HG03159 (cell line): Measurements from ENCODE around the gene HOOK1.
A peak's percentile ranks its signal among the peaks of the same experiment; 100 is the strongest.
"Not testable (repeated sequence)": the region's sequence is repeated elsewhere in the genome, so short reads cannot be mapped to it uniquely, and the experiment has no call there.

Experiments used
- ATAC-seq: cut with Tn5 transposase; IDR thresholded peaks from one replicate; pipeline ENCODE4 v1.9.1; 2021; ENCODE audit warnings: mild to moderate bottlenecking, moderate library complexity; ENCODE audit not compliant: unreplicated experiment

Gene HOOK1

DNA sequence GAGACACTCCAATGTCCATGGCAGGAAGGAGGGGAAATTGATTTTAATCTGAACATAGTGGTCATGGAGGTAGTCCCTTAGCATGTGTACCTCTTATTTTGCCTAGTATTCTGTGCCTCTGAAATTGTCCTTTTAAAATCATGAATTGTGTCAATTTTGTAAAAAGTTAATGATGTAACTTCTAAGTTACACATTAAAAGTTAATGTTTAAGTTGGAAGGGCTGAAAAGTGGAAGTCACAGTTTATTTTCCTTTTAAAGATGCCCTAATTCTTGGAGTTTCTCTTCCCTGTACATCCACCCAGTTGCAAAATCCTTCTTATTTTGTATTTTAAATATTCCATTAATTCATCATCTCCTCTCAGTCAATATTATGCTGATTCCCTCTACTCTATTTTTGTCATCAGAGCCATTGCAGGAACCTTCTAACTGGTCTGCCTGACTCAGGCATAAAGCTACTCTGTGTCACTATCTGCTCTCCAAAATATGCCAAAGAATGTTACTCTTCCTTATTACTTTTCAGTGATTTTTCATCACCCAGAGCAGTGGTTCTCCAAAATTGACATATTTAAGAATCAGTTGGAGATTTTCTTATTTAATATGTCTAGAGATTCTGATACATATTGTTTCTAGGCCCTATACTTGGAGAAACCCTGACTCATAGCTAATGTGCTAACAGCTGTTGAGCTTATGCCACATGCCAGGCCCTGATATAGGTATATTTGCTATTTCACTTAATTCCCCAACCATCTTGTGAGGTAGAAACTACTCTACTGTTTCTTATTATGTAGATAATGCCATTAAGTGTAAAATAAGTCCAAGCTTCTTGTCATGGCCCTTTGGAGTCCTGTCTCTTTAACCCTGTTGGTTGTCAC lies 5.1 kb downstream of the HOOK1 start:
- ATAC-seq, result peak; percentile 57

DNA sequence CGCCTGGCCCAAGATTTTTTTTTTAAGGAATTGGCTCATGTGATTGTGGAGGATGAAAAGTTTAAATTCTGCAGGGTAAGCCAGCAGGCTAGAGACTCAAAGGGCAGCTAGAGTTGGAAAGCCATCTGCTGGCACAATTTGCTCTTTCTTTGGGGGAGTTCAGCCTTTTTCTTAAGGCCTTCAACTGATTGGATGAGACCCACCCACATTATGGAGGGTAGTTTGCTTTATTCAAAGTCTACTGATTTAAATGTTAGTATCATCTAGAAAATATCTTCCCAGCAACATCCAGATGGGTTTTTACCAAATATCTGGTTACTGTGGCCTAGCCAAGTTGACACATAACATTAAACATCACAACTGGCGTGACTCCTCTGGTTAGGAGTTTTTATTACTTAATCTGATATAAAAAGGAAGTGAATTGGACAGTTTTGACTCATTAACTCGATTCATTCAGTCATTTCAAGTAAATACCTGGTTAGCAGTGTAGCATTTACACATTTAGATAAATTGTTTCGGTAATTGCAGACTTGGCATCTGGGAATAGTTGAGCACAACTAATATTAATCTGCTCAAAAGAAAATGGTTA lies 12.4 kb downstream of the HOOK1 start:
- no peak for ATAC-seq

DNA sequence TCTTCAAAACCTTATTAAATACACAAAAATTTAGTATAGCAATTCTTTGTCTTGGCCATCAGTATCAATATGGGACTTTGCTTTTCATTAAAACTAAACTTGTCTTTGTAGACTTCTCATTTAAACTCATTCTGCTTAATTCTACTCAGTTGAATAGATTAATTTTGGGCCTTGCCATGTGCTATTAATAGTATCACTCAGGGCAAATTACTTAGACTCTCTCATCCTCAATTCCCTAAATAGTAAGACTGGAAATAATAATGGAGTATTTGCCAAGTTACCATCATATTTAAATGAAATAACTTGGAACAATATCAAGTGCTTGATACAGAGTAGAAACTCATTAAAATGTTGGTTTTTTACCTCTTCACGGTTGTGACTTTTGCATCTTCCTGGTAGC lies 13.4 kb downstream of the HOOK1 start:
- ATAC-seq, result no peak

DNA sequence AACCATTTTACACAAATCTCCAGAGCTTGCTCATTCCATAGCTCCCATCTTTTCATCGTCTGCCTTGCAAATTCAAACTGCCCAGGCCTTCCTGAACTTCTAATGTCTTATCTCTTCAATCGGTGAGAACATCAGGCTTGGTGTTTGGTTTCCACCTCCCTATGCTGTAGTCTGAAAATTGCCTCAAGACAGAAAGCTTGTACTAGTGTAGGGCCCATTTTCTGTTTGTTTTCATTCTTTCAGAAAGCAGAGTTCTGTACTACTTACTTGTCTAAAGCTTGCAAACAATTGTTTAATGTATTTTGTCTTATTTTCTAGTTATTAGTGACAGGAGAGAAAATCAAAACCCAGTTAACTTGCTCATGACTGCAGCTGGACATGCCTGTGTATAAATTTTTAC lies 16.8 kb downstream of the HOOK1 start:
- no peak for ATAC-seq

DNA sequence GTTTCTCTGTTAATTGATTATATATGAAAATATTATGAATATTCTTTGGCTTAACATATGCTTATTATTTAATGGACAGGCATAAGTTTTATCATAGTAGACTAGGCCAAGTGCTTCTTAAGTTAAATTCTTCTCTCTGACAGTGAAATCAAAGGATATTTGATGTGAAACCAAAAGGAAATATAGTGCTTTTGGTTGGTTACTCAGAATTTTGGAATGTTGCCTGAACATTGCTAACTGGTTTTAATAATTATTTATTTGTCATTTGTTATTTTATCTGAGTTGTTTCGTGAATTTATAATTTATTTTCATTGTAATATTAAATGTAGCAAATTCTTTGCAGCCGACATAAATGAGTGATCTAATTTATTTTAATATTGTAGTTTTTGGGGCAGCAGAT lies 18.3 kb downstream of the HOOK1 start:
- ATAC-seq, result no peak

DNA sequence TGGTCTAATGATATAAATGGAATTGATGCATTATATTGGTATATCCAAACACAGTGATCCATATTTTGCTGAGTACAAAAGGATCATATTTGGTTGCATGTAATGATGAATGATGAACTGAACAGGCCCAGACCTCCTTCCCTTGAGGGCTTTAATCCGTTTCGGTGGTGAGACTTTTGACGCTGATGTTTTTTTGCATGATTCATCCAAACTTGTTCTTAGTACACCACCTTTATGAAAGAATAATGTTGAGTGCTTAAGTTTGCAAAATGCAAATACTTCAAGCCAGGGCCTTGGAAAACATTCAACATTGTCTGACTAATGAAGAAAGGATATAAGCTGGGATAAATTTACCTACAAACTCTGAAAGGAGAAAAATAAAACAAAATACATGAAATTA lies 19.2 kb downstream of the HOOK1 start:
- no peak for ATAC-seq

DNA sequence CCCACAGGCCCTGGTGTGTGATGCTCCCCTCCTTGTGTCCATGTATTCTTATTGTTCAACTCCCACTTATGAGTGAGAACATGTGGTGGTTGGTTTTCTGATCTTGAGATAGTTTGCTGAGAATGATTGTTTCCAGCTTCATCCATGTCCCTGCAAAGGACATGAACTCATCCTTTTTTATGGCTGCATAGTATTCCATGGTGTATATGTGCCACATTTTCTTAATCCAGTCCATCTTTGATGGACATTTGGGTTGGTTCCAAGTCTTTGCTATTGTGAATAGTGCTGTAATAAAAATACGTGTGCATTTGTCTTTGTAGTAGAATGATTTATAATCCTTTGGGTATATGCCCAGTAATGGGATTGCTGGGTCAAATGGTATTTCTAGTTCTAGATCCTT lies 23.1 kb downstream of the HOOK1 start:
- ATAC-seq, result not testable (repeated sequence)

DNA sequence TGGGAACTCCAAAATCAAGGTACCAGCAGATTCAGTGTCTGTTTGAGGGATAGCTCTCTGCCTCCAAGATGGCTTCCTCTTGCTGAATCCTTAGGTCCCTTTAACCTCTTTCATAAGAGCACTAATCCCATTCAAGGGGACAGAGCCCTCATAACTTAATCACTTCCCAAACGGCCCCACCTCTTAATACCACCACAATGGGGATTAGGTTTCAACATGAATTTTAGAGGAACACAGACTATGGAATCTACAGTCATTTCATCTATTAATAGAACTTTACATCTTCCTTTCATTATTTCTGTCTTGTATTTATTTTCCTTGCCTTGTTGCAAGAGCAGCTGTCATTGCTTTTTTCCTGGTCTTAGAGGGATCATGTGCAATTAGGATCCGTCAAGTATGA lies 30.3 kb downstream of the HOOK1 start:
- no peak for ATAC-seq

DNA sequence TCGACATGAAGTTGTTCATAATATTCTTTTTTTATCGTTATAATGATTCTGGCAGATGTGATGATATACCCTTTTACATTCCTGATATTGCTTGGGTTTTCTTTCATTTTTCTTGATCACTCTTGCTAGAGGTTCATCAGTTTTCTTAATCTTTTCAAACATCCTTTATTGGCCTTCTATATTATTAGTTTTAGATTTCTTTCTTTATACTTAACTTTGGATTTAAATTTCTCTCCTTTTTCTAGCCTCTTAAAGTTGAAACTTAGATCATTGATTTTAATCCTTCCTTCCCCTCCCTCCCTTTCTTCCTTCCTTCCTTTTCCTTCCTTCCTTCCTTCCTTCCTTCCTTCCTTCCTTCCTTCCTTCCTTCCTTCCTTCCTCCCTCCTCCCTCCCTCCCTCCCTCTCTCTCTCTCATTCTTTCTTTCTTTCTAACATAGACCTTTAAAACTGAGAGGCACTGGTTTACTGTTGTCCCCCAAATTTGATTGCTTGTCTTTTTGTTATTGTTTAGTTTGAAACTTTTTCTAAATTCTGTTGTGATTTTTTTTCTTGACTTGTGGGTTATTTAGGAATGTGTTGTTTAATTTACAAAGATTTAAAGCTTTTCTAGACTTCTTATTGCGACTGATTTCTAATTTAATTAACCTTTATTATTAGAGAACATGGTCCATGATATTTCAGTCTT lies 31.6 kb downstream of the HOOK1 start:
- ATAC-seq, result no peak

DNA sequence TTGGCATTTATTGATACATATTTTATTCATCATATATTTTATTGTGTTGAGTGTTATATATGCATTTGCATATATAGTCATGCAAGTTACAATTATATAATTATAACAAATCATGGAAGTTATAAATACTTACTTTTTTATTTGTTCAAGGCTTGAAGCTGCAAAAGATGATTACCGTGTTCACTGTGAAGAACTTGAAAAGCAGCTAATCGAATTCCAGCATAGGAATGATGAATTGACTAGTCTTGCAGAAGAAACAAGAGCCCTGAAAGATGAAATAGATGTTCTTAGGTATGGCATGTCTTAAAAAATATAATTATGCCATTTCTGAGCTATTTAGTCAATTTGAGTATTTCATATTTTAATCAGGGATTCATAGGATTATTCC lies 32.1 kb downstream of the HOOK1 start:
- ATAC-seq, result no peak

DNA sequence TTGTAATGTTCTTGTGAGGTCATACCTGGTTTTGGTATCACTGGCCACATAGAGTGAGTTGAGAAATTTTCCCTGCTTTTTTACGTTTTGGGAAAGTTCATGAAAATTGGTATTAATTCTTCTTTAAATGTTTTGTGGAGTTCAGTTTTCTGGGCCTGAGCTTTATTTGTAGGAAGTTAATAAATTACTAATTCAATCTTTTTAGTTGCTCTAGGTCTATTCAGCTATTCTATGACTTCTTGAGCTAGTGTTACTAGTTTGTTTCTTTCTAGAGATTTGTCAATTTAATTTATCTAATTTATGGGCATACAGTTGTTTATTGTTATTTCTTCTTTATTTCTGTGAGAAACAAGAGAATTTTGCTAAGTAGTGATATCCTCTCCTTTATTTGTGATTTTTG lies 37.4 kb downstream of the HOOK1 start:
- no peak for ATAC-seq

DNA sequence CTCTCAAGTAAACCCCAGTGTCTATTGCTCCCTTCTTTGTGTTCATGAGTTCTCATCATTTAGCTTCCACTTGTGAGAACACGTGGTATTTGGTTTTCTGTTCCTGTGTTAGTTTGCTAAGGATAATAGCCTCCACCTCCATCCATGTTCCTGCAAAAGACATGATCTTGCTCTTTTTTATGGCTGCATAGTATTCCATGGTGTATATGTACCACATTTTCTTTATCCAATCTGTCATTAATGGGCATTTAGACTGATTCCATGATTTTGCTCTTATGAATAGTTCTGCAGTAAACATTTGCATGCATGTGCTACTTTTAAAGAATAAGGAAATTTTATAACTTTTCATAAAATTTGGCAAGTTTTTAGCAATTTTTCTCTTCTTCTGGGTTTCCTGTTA lies 40.5 kb downstream of the HOOK1 start:
- ATAC-seq, result not testable (repeated sequence)

DNA sequence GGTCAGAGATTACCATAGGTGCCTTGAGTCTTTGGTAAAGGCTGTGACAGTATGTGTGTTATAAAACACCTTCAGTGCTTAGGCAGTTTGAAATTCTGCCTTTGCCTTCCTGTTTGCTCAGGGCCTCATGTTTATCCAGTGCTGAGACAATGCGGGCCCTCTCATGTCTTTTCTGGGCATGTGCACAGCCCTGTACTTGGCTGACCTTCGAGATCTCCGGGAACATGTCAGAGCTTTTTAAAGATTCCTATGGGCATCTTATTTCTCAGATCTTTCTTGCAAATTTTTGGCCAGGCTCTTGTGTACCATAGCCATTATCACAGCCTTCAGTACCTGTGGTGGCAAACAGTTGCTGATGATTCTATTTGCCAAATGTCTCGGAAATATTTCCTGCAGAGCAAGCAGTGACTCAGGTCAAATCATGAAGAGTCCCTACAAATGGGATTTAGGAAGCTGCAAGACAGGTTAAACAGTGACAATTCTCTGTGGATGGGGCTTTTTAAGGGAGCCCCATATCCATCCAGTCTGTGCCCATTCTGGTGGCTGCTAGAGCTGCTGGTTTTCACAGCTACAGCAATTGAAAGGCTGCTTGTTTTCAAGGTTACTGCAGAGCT lies 42.1 kb downstream of the HOOK1 start:
- ATAC-seq, result no peak

DNA sequence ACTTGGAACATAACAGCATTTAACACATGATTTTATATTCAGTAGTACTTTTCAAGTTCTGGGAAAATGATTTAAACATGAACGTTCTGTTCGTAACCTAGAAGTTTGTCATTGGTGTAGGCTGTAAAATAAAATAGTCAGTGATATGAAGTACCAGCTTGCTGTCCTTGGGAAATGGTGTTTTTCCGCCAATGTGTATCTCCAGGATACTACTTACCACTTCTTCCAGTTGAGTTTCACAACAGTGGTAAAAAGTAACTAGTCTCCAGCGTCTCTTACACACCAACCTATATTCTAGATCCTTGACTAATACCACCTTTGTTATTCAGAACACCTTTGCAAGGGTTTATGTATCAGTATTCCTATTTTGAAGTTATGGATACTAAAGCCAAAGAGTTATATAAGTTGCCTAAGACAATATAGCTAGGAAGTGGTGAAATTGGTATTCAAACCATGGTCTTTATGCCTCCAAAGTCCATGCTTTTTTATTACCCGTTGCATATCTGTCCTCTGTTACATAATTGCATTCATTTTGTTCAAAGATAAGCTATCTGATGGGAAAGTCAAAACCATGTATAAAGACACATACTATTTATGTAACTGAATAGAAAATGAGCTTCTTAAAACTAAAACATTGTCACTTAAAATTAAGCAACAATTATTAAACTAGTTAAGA lies 43.1 kb downstream of the HOOK1 start:
- no peak for ATAC-seq

DNA sequence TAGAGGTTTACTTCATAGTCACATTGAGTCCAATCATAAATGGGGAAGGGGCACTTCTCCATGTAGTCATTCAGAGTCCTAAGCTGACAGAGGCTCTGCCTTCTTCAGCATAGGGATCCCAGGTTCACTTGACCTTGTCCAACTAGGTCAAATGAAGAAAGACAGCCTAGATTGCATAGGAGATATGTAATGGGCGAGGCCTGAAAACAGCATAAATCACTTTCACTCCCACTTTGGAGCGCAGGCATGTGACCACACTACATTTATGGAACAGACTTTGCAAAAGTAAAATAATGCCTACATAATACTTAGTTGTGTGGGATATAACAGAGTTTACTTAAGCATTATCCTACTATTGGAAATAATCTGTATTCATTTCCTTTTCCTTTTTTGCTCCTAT lies 51.7 kb downstream of the HOOK1 start:
- no peak for ATAC-seq

DNA sequence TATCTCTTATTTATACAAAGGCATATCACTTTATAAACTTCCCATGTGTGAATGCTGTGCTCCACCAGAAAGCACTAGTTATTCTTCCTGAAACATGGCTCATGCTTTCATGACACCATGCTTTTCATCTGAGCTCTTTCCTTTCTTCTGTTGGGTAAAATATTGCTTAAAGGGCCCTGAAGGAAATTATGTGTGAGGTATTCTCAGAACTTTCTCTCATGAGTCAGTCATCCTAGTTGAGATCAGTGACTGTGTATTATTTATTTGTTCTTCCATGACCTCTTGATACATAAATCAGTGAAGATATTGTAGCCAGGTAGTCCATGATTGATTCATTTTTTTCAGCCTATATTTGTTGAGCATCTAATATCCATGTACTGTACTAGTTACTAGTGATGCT lies 57.0 kb downstream of the HOOK1 start:
- no peak for ATAC-seq

DNA sequence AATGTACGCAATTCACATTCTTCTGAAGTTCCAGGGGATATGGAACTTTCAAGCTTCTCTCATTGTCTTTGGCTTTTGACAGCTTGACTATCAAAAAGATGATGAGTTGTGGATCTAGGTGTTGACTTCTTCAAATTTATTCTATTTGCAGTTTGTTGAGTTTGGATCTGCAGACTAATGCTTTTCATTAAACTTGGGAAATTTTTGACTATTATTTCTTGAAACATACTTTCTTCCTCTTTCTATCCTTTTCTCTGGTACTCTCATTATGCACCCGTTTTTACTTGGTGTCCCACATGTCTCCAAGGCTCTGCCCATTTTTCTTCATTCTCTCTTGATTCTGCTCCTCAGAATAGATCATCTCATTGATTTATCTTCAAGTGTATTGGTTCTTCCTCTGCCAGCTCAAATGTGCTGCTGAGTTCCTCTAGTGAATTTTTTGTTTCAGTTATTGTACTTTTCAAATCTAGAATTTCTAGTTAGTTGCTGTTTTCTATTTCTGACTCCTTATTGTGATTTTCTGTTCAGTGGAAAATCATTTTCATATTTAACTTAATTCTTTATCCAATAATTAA lies 62.4 kb downstream of the HOOK1 start:
- ATAC-seq, result no peak

DNA sequence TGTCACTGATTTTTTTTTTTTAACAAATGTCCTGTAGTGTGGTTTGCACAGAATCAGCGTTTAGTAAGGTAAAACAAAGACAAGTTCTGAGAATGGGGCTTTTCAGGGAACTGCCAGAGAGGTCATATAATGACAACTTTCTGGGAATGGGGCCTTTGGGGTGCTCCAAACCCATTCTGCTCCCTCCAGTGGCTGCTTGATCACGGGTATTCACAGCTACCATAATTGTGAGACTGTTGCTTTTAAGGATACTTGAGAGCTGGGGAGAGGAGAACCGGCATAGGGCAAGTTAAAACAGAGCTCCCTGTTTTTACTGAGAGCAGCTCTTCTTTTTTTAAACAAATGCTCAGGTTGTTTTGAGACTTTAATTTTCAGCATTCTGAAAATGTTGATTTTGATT lies 63.6 kb downstream of the HOOK1 start:
- no peak for ATAC-seq

DNA sequence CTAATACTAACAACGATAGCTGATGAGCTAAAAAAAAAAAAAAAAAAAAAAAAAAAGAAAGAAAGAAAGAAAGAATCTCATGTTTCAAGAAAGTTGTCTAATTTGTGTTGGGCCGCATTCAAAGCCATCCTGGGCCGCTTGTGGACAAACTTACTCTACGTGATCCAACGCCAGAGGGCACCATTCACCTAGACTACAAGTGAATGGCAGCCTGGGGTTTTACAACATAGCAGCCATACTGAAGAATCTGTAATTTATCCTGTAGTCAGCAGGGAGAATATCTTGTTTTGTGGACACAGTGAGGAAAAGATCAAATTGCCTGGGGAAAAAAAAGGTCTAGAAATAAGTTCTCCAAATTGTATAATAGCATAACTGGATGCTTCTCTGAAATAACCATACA lies 64.8 kb downstream of the HOOK1 start:
- ATAC-seq, result peak; percentile 53

DNA sequence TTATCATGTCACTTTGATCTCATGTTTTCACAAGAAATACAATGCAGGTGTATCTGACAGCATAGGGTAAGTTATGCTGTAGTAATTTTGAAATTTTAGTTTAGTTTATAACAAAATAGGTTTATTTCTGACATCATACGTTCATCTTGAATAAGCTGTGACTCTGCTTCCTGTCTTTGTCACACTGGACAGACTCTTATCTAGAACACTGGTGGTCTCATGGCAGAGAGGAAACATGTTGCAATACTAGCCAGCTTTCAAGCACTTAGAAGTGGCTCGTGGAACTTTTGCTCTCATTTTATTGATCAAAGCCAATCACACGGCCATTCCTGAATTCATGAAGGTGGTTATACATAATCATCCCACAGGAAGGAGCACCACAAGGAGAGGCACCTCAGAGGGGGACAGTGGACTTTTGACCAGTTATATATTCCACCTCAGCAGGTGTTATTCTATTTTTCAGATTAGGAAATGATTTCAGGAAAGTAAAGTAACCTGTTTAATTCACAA lies 65.3 kb downstream of the HOOK1 start:
- ATAC-seq, result no peak

DNA sequence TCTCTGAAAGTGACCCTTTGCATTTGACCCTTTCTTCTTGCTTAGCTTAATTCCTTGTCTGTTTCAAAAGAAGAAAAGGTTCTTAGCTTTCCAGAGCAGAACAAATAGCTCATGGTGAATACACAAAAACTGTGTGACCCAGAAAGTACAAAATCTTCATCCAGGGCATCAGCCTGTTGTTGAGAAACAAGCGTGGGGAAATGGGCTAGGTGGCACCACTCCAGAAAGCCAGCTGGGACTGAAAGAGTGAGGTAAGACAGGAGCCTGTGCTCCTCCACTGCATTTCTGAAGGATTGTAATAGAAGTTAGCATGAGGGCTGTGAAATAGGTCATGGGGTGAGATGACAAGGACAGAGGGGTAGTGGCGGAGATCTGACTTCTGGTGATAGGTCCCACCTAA lies 66.0 kb downstream of the HOOK1 start:
- ATAC-seq, result no peak
